ENCODE data around the gene ELOVL2. TPM values are rescaled to one million over a fixed set of nuclear protein-coding genes. Genes with fewer than 3 reads are reported as not detected.

ELOVL2 gene
- total RNA-seq, 1 donor from 2014 or later, result not detected

- Mint-ChIP-seq H3K4me3 (no peak overlapping the region), H3K27me3 (peaks cover 24% of the 10 kb centered on the region), H3K36me3 (ENCODE audit: low read depth) (no peaks in the 10 kb centered on the region), H3K4me1 (no peaks in the 10 kb centered on the region), H3K9me3 (no peaks in the 10 kb centered on the region), H3K27ac (no peak overlapping the region)
- intact Hi-C loops (cut with micrococcal nuclease), result no loop called here
- DNase-seq, result no peak
These were observed 98.3 kb downstream of the ELOVL2 start for GRCh38 chr6:10945845-10946244.

GRCh38 chr6:10939840-10940239 is 104.3 kb downstream of the ELOVL2 start:
- Mint-ChIP-seq H3K4me1 (no peaks in the 10 kb centered on the region), H3K9me3 (no peaks in the 10 kb centered on the region), H3K27me3 (peaks cover 14% of the 10 kb centered on the region), H3K4me3 (no peak overlapping the region), H3K27ac (no peak overlapping the region), H3K36me3 (ENCODE audit: low read depth) (no peaks in the 10 kb centered on the region)
- DNase-seq, result no peak
- intact Hi-C loops (cut with micrococcal nuclease), result no loop called here

DNA sequence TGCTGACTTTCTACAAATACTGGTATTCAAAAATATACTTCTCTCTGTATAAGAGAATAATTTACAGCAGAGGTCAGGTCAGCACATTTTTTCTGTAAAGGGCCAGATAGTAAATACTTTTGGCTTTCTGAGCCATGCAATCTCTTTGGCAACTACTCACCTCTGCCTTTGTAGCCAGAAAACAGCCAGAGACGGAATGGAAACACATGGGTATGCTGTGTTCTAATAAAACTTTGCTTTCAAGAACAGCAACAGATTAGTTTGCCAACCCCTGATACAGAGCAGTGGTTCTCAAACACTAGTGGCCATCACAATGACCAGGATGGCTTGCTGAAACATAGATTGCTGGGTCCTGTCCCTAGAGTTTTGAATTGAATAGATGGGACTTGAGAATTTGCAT is 111.0 kb downstream of the ELOVL2 start:
- DNase-seq, result no peak
- Mint-ChIP-seq H3K4me3 (no peak overlapping the region), H3K27me3 (peaks cover 6% of the 10 kb centered on the region), H3K4me1 (no peaks in the 10 kb centered on the region), H3K27ac (no peak overlapping the region), H3K9me3 (no peaks in the 10 kb centered on the region), H3K36me3 (ENCODE audit: low read depth) (no peaks in the 10 kb centered on the region)
- intact Hi-C loops (cut with micrococcal nuclease), result no loop called here

Other genes with a start within 250 kb of the ELOVL2 start
- gene MAK, start 205.8 kb downstream of the ELOVL2 start, total RNA-seq, result 0.47 and 0.58 TPM in 2 replicates
- gene GCM2, start 162.3 kb downstream of the ELOVL2 start, total RNA-seq, result not detected in 2 replicates
- not detected in 2 replicates for gene SYCP2L, start 157.3 kb downstream of the ELOVL2 start, total RNA-seq
- 15.2 and 15.6 TPM in 2 replicates for gene SMIM13, start 49.5 kb upstream of the ELOVL2 start, total RNA-seq
- not detected in 2 replicates for gene ERVFRD-1, start 67.4 kb upstream of the ELOVL2 start, total RNA-seq
- 31.9 and 36.9 TPM in 2 replicates for gene NEDD9, start 188.4 kb upstream of the ELOVL2 start, total RNA-seq

Measured in activated CD4-positive, alpha-beta T cell treated with anti-CD3 and anti-CD28 coated beads, Interleukin-2, amount 10 ng/mL, durations not matched to agents 24 days and 14 days (primary cell).